ENCODE results near the gene LLCFC1. TPM values are rescaled to one million over a fixed set of nuclear protein-coding genes. Genes with fewer than 3 reads are reported as not detected.

The LLCFC1 gene
- total RNA-seq, 4 donors from 2014 or later: not detected

- H3K4me3 ChIP-seq: no peak overlapping the region
- intact Hi-C loops (cut with DNase I; ENCODE audit: low total_unique reads) (no loop called here), in situ Hi-C loops (cut with MboI; ENCODE audit: low sequenced_read_pairs in 4 of 4) (no loop called here)
- DNase-seq: no peak
- H3K27ac ChIP-seq: no peak overlapping the region
- H3K9me3 ChIP-seq: no peaks in the 10 kb centered on the region
- H3K4me1 ChIP-seq: no peaks in the 10 kb centered on the region
- H3K27me3 ChIP-seq: no peaks in the 10 kb centered on the region
- no peak for ATAC-seq
- TF ChIP-seq CTCF (IDR thresholded peaks at IDR 0.05 in 4 of 5, conservative IDR thresholded peaks at IDR 0.05 in 1 of 5): no peak
- TF ChIP-seq POLR2A (IDR thresholded peaks at IDR 0.05): no peak
- no peaks in the 10 kb centered on the region for H3K36me3 ChIP-seq
Measured at GRCh38 chr7:142896741-142897379, 42.4 kb upstream of the LLCFC1 start.

- H3K27me3 ChIP-seq: no peaks in the 10 kb centered on the region
- intact Hi-C loops (cut with DNase I; ENCODE audit: low total_unique reads) (no loop called here), in situ Hi-C loops (cut with MboI; ENCODE audit: low sequenced_read_pairs in 4 of 4) (no loop called here)
- no peak overlapping the region for H3K27ac ChIP-seq
- no peaks in the 10 kb centered on the region for H3K9me3 ChIP-seq
- ATAC-seq (no peak), DNase-seq (no peak)
- TF ChIP-seq POLR2A (IDR thresholded peaks at IDR 0.05): no peak
- TF ChIP-seq CTCF (IDR thresholded peaks at IDR 0.05 in 4 of 5, conservative IDR thresholded peaks at IDR 0.05 in 1 of 5): no peak
- no peaks in the 10 kb centered on the region for H3K4me1 ChIP-seq
- no peaks in the 10 kb centered on the region for H3K36me3 ChIP-seq
- no peak overlapping the region for H3K4me3 ChIP-seq
Measured at GRCh38 chr7:142897691-142898090, 41.6 kb upstream of the LLCFC1 start.

GRCh38 chr7:142898377-142899170, 40.7 kb upstream of the LLCFC1 start:
- H3K9me3 ChIP-seq: no peaks in the 10 kb centered on the region
- H3K27ac ChIP-seq: no peak overlapping the region
- DNase-seq: no peak
- H3K36me3 ChIP-seq: no peaks in the 10 kb centered on the region
- ATAC-seq: no peak
- no peaks in the 10 kb centered on the region for H3K4me1 ChIP-seq
- TF ChIP-seq CTCF (IDR thresholded peaks at IDR 0.05 in 4 of 5, conservative IDR thresholded peaks at IDR 0.05 in 1 of 5) (no peak), POLR2A (IDR thresholded peaks at IDR 0.05) (no peak)
- in situ Hi-C loops (cut with MboI; ENCODE audit: low sequenced_read_pairs in 4 of 4): no loop called here
- intact Hi-C loops (cut with DNase I; ENCODE audit: low total_unique reads): no loop called here
- no peaks in the 10 kb centered on the region for H3K27me3 ChIP-seq
- H3K4me3 ChIP-seq: no peak overlapping the region

- in situ Hi-C loops (cut with MboI; ENCODE audit: low sequenced_read_pairs in 4 of 4): no loop called here
- ATAC-seq (no peak), DNase-seq (no peak)
- no peaks in the 10 kb centered on the region for H3K36me3 ChIP-seq
- TF ChIP-seq POLR2A (IDR thresholded peaks at IDR 0.05) (no peak), CTCF (IDR thresholded peaks at IDR 0.05 in 4 of 5, conservative IDR thresholded peaks at IDR 0.05 in 1 of 5) (no peak)
- H3K9me3 ChIP-seq: no peaks in the 10 kb centered on the region
- no peak overlapping the region for H3K27ac ChIP-seq
- no peaks in the 10 kb centered on the region for H3K4me1 ChIP-seq
- intact Hi-C loops (cut with DNase I; ENCODE audit: low total_unique reads): no loop called here
- H3K4me3 ChIP-seq: no peak overlapping the region
- no peaks in the 10 kb centered on the region for H3K27me3 ChIP-seq
Measured at GRCh38 chr7:142899661-142900060, 39.6 kb upstream of the LLCFC1 start.
